ENCODE results near the gene G2E3. TPM values are rescaled to one million over a fixed set of nuclear protein-coding genes. Genes with fewer than 3 reads are reported as not detected.
"Not testable (repeated sequence)": the region's sequence is repeated elsewhere in the genome, so short reads cannot be mapped to it uniquely, and the experiment has no call there.

G2E3 gene
- total RNA-seq, 1 donor, result 11.9 TPM

DNA sequence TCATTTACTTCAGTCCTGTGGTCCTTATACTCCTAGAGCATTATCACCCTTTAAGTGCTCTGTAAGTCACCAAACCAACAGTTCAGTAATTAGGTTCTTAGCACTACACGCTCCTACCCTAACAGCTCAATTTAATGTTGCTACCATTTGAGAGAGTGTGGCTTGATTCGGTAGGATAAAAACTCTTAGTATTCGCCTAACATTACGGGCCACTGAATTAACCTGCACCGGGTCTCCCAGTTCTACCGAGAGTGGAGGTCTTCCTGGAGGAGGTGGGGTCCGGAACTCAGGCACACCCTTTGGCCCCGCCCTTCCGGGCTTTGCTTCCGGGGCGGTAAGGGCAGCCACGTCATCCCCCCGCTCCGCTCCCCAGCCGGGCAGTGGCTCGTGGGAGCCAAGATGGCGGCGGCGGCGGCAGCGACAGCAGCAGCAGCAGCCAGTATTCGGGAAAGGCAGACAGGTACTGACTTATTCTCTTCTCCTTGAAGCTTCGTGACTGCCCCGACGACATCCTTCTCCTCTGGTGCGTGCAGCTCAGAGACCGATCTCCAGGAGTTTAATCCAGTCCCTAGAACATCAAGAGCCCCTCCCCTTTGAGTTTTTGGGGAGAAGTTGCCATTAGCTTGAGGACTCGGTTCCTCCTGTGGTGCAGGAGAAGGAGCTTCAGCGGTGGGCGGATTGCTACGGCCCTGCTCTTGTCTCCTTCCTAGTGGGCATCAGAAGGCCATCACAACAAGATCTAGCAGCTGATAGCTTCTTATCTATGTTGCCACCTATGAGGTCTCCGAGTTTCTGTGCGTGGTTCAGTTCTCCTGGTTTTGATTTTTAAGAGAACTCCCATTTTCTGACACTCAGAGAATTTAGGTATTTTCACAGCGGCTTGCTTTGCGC lies 63.2 kb downstream of the G2E3 start, which contains the start of gene SCFD1:
TSS of gene SCFD1 (plus strand) at position 380 of the 891 bp plus-strand sequence. CDS start at position 400, 20 bp downstream.
- Histone ChIP-seq H3K36me3 (ENCODE audit: insufficient read depth, low read length) (no peaks in the 10 kb centered on the region), H4K20me1 (ENCODE audit: insufficient read depth, low read length) (peaks cover 26% of the 10 kb centered on the region), H3K4me3 (ENCODE audit: insufficient read depth, low read length) (peak within 1 kb of the TSS; percentile 96), H3K27ac (ENCODE audit: low read depth, low read length) (peak within 1 kb of the TSS; percentile 97), H2AFZ (ENCODE audit: low read length) (peak within 1 kb of the TSS; percentile 96), H3K4me1 (ENCODE audit: insufficient read depth, low read length) (peaks cover 24% of the 10 kb centered on the region), H3K79me2 (ENCODE audit: insufficient read depth, low read length) (peaks cover 49% of the 10 kb centered on the region), H3K4me2 (ENCODE audit: insufficient read depth, low read length) (peak within 1 kb of the TSS; percentile 94), H3K27me3 (ENCODE audit: insufficient read depth, low read length) (no peaks in the 10 kb centered on the region), H3K9me3 (ENCODE audit: low read depth, low read length) (no peaks in the 10 kb centered on the region)
- peak; percentile 87 for DNase-seq (ENCODE audit: insufficient read length, low spot score, missing footprints)
- TF ChIP-seq, protein P1, sequence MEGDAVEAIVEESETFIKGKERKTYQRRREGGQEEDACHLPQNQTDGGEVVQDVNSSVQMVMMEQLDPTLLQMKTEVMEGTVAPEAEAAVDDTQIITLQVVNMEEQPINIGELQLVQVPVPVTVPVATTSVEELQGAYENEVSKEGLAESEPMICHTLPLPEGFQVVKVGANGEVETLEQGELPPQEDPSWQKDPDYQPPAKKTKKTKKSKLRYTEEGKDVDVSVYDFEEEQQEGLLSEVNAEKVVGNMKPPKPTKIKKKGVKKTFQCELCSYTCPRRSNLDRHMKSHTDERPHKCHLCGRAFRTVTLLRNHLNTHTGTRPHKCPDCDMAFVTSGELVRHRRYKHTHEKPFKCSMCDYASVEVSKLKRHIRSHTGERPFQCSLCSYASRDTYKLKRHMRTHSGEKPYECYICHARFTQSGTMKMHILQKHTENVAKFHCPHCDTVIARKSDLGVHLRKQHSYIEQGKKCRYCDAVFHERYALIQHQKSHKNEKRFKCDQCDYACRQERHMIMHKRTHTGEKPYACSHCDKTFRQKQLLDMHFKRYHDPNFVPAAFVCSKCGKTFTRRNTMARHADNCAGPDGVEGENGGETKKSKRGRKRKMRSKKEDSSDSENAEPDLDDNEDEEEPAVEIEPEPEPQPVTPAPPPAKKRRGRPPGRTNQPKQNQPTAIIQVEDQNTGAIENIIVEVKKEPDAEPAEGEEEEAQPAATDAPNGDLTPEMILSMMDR (IDR thresholded peaks at IDR 0.05; ENCODE audit: extremely low read depth, low read depth, low read length), result no peak

DNA sequence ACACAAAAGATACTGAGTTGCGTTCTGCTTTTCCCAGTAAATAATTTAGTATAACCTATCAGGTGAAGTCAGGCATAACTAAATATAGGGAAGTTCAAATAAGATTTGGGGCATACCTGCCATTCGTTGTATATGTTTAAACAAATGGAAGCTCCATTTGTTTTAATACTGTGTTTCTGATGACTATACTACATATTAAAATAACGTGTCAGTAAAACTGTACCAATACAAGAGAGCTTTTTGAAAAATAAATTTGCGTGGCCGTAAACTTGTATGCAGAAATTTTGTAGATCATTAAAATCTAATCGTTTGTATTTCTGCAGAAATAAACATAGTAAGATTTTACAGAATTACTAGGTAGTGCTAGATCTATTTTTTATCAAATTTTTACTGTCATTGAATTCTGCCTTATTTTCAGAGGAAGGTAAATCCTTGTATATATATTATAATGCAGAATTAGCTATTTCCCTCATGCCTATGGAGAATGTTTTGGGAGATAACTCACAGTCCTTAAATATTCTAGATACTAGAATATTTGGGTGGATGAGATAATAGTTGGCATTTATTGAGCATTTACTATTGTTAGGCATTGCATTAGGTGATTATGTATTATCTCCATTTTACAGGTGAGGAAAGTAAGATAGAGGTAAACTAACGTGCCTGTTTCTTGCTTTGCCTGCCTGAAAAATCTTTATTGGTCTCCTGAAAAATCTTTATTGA lies 64.6 kb downstream of the G2E3 start:
- peak overlapping the region; percentile 94 for H3K4me2 ChIP-seq (ENCODE audit: insufficient read depth, low read length)
- H3K27me3 ChIP-seq (ENCODE audit: insufficient read depth, low read length), result no peaks in the 10 kb centered on the region
- no peaks in the 10 kb centered on the region for H3K36me3 ChIP-seq (ENCODE audit: insufficient read depth, low read length)
- H3K9me3 ChIP-seq (ENCODE audit: low read depth, low read length), result no peaks in the 10 kb centered on the region
- H3K27ac ChIP-seq (ENCODE audit: low read depth, low read length), result peak overlapping the region; percentile 97
- DNase-seq (ENCODE audit: insufficient read length, low spot score, missing footprints), result no peak
- no peak overlapping the region for H2AFZ ChIP-seq (ENCODE audit: low read length)
- peak overlapping the region; percentile 96 for H3K4me3 ChIP-seq (ENCODE audit: insufficient read depth, low read length)
- H3K79me2 ChIP-seq (ENCODE audit: insufficient read depth, low read length), result peaks cover 62% of the 10 kb centered on the region
- H3K4me1 ChIP-seq (ENCODE audit: insufficient read depth, low read length), result peaks cover 24% of the 10 kb centered on the region
- TF ChIP-seq, protein P1 (IDR thresholded peaks at IDR 0.05; ENCODE audit: extremely low read depth, low read depth, low read length), result no peak
- H4K20me1 ChIP-seq (ENCODE audit: insufficient read depth, low read length), result peaks cover 30% of the 10 kb centered on the region

DNA sequence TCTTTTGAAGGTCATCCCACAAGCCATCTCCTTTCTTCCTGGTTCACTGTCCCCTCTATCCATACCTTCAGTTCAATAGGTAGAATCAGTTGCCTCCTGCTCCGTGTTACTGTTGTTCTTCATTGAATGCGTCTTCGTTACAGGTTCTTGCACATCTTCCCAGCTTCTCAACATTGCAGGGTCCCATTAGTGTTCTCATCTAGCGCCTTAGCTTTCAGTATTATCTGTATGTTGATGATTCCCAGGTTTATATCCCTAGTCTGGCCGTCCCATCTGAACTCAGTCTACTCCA lies 65.1 kb downstream of the G2E3 start:
- TF ChIP-seq, protein P1 (IDR thresholded peaks at IDR 0.05; ENCODE audit: extremely low read depth, low read depth, low read length), result no peak
- DNase-seq (ENCODE audit: insufficient read length, low spot score, missing footprints), result no peak
- Histone ChIP-seq H3K27me3 (ENCODE audit: insufficient read depth, low read length) (no peaks in the 10 kb centered on the region), H3K27ac (ENCODE audit: low read depth, low read length) (no peak overlapping the region), H3K4me1 (ENCODE audit: insufficient read depth, low read length) (peaks cover 29% of the 10 kb centered on the region), H3K36me3 (ENCODE audit: insufficient read depth, low read length) (no peaks in the 10 kb centered on the region), H3K9me3 (ENCODE audit: low read depth, low read length) (no peaks in the 10 kb centered on the region), H3K79me2 (ENCODE audit: insufficient read depth, low read length) (peaks cover 67% of the 10 kb centered on the region), H2AFZ (ENCODE audit: low read length) (no peak overlapping the region), H3K4me2 (ENCODE audit: insufficient read depth, low read length) (peak overlapping the region; percentile 94), H3K4me3 (ENCODE audit: insufficient read depth, low read length) (peak overlapping the region; percentile 96), H4K20me1 (ENCODE audit: insufficient read depth, low read length) (peaks cover 30% of the 10 kb centered on the region)

DNA sequence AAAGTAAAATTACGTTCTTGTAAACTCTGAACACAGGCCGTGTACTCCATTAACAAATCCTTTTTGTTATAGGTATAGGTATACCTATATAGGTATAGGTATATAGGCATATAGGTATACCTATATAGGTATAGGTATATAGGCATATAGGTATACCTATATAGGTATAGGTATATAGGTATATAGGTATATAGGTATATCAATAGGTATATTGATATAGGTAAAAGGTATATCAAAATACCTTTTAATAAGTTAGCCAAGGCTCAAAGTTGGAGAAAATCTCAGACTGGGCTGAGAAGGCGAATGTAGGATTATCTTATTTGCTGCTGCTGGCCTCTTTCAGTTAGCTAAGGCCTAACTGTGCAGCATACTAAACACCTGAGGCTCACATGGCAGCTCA lies 66.6 kb downstream of the G2E3 start:
- no peak for DNase-seq (ENCODE audit: insufficient read length, low spot score, missing footprints)
- TF ChIP-seq, protein P1 (IDR thresholded peaks at IDR 0.05; ENCODE audit: extremely low read depth, low read depth, low read length), result no peak
- H3K27me3 ChIP-seq (ENCODE audit: insufficient read depth, low read length), result no peaks in the 10 kb centered on the region
- H3K79me2 ChIP-seq (ENCODE audit: insufficient read depth, low read length), result peaks cover 80% of the 10 kb centered on the region
- no peaks in the 10 kb centered on the region for H3K9me3 ChIP-seq (ENCODE audit: low read depth, low read length)
- H4K20me1 ChIP-seq (ENCODE audit: insufficient read depth, low read length), result peaks cover 34% of the 10 kb centered on the region
- peaks cover 3% of the 10 kb centered on the region for H3K36me3 ChIP-seq (ENCODE audit: insufficient read depth, low read length)
- peaks cover 30% of the 10 kb centered on the region for H3K4me1 ChIP-seq (ENCODE audit: insufficient read depth, low read length)
- no peak overlapping the region for H3K4me3 ChIP-seq (ENCODE audit: insufficient read depth, low read length)
- no peak overlapping the region for H3K4me2 ChIP-seq (ENCODE audit: insufficient read depth, low read length)
- no peak overlapping the region for H3K27ac ChIP-seq (ENCODE audit: low read depth, low read length)
- no peak overlapping the region for H2AFZ ChIP-seq (ENCODE audit: low read length)

DNA sequence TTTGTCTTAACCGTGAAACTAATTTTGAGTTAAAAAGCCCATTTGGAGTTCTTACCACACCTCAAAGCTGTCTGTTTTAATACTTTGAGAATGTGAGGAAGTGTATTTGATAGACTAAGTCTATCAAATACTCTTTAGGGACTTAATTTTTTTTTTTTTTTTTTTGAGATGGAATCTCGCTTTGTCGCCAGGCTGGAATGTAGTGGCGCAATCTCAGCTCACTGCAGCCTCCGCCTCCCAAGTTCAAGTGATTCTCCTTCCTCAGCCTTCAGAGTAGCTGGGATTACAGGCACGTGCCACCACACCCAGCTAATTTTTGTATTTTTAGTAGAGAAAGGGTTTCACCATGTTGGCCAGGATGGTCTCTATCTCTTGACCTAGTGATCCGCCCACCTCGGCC lies 70.5 kb downstream of the G2E3 start:
- not testable (repeated sequence) for H3K27ac ChIP-seq (ENCODE audit: low read depth, low read length); H3K27me3 ChIP-seq (ENCODE audit: insufficient read depth, low read length); H3K4me3 ChIP-seq (ENCODE audit: insufficient read depth, low read length); H3K4me2 ChIP-seq (ENCODE audit: insufficient read depth, low read length); DNase-seq (ENCODE audit: insufficient read length, low spot score, missing footprints); H3K4me1 ChIP-seq (ENCODE audit: insufficient read depth, low read length); H3K9me3 ChIP-seq (ENCODE audit: low read depth, low read length); H2AFZ ChIP-seq (ENCODE audit: low read length)
- Histone ChIP-seq H4K20me1 (ENCODE audit: insufficient read depth, low read length) (peaks cover 27% of the 10 kb centered on the region), H3K79me2 (ENCODE audit: insufficient read depth, low read length) (peaks cover 85% of the 10 kb centered on the region), H3K36me3 (ENCODE audit: insufficient read depth, low read length) (peaks cover 25% of the 10 kb centered on the region)

Measured in osteoblast (primary cell).